ENCODE measurements around the gene AMN. TPM values are rescaled to one million over a fixed set of nuclear protein-coding genes. Genes with fewer than 3 reads are reported as not detected.

AMN gene
- total RNA-seq, 1 donor from 2014 or later, result not detected

GRCh38 chr14:102977475-102977874, 55.0 kb downstream of the AMN start:
- Mint-ChIP-seq H3K36me3 (ENCODE audit: low read depth, unreplicated experiment) (peaks cover 55% of the 10 kb centered on the region), H3K9me3 (ENCODE audit: unreplicated experiment) (no peaks in the 10 kb centered on the region), H3K27me3 (ENCODE audit: unreplicated experiment) (peaks cover 8% of the 10 kb centered on the region)

GRCh38 chr14:102979406-102979805, 56.9 kb downstream of the AMN start:
- no peak overlapping the region for H3K4me3 Mint-ChIP-seq (ENCODE audit: unreplicated experiment)
- TF ChIP-seq CTCF (IDR thresholded peaks at IDR 0.05; ENCODE audit: unreplicated experiment), result no peak
- peaks cover 12% of the 10 kb centered on the region for H3K4me1 Mint-ChIP-seq (ENCODE audit: unreplicated experiment)
- peaks cover 51% of the 10 kb centered on the region for H3K36me3 Mint-ChIP-seq (ENCODE audit: low read depth, unreplicated experiment)
- no peak for DNase-seq (ENCODE audit: low spot score)
- H3K9me3 Mint-ChIP-seq (ENCODE audit: unreplicated experiment), result no peaks in the 10 kb centered on the region
- H3K27ac Mint-ChIP-seq (ENCODE audit: unreplicated experiment), result no peak overlapping the region
- H3K27me3 Mint-ChIP-seq (ENCODE audit: unreplicated experiment), result peaks cover 12% of the 10 kb centered on the region

More at GRCh38 chr14:102977475-102977874, 55.0 kb downstream of the AMN start:
- H3K4me1 Mint-ChIP-seq (ENCODE audit: unreplicated experiment), result no peaks in the 10 kb centered on the region
- no peak overlapping the region for H3K27ac Mint-ChIP-seq (ENCODE audit: unreplicated experiment)
- no peak overlapping the region for H3K4me3 Mint-ChIP-seq (ENCODE audit: unreplicated experiment)
- DNase-seq (ENCODE audit: low spot score), result no peak
- no peak for TF ChIP-seq CTCF (IDR thresholded peaks at IDR 0.05; ENCODE audit: unreplicated experiment)

- H3K36me3 Mint-ChIP-seq (ENCODE audit: low read depth, unreplicated experiment), result peaks cover 54% of the 10 kb centered on the region
- TF ChIP-seq CTCF (IDR thresholded peaks at IDR 0.05; ENCODE audit: unreplicated experiment), result no peak
- DNase-seq (ENCODE audit: low spot score), result no peak
- peaks cover 12% of the 10 kb centered on the region for H3K4me1 Mint-ChIP-seq (ENCODE audit: unreplicated experiment)
- H3K9me3 Mint-ChIP-seq (ENCODE audit: unreplicated experiment), result no peaks in the 10 kb centered on the region
- H3K27me3 Mint-ChIP-seq (ENCODE audit: unreplicated experiment), result peaks cover 12% of the 10 kb centered on the region
- H3K4me3 Mint-ChIP-seq (ENCODE audit: unreplicated experiment), result no peak overlapping the region
- no peak overlapping the region for H3K27ac Mint-ChIP-seq (ENCODE audit: unreplicated experiment)
These were observed 57.9 kb downstream of the AMN start for GRCh38 chr14:102980409-102980810.

Other genes with a start within 250 kb of the AMN start
- gene TRAF3, start 145.2 kb upstream of the AMN start, total RNA-seq (ENCODE audit: unreplicated experiment), result 9.7 TPM
- 187 TPM for gene CDC42BPB, start 134.9 kb downstream of the AMN start, total RNA-seq (ENCODE audit: unreplicated experiment)
- gene LBHD2, start 161.5 kb downstream of the AMN start, total RNA-seq (ENCODE audit: unreplicated experiment), result not detected
- not detected for gene EXOC3L4, start 172.1 kb downstream of the AMN start, total RNA-seq (ENCODE audit: unreplicated experiment)
- 163 TPM for gene TNFAIP2, start 200.8 kb downstream of the AMN start, total RNA-seq (ENCODE audit: unreplicated experiment)